GM23338 (cell line): Measurements from ENCODE around the gene AGBL5. TPM values are rescaled to one million over a fixed set of nuclear protein-coding genes. Genes with fewer than 3 reads are reported as not detected.

Experiments
- ATAC-seq: fragments of 200-7000 bp; cut with Tn5 transposase; 3 replicates; pipeline ENCODE4 v1.9.1; 2020
- DNase-seq: peaks from one replicate; pipeline ENCODE4 v3.0.0-alpha.2; 2015; ENCODE audit warnings: low spot score
- H2AFZ ChIP-seq: fragments of 200-600 bp; sonication (generic); 2 replicates; pipeline ENCODE4 v1.8.0; 2016; ENCODE audit warnings: antibody characterized with exemption, mild to moderate bottlenecking, moderate library complexity
- H3F3A ChIP-seq: fragments of 200-600 bp; sonication (generic); replicated peaks from 2 replicates; pipeline ENCODE4 v1.8.0; 2017; ENCODE audit warnings: antibody characterized with exemption, mixed run types, low read depth
- H3K27ac ChIP-seq: fragments of 200-600 bp; sonication (generic); 2 replicates; pipeline ENCODE4 v1.6.1; 2016; ENCODE audit warnings: low read depth
- H3K27me3 ChIP-seq: fragments of 200-600 bp; sonication (generic); 2 replicates; pipeline ENCODE4 v1.8.0; 2016; ENCODE audit warnings: mild to moderate bottlenecking, mixed run types, moderate library complexity; ENCODE audit not compliant: insufficient read depth
- H3K36me3 ChIP-seq: fragments of 200-600 bp; sonication (generic); 2 replicates; pipeline ENCODE4 v1.8.0; 2016; ENCODE audit warnings: mild to moderate bottlenecking; ENCODE audit not compliant: insufficient read depth
- H3K4me1 ChIP-seq: fragments of 200-600 bp; sonication (generic); 2 replicates; pipeline ENCODE4 v1.8.0; 2016; ENCODE audit warnings: mild to moderate bottlenecking, moderate library complexity; ENCODE audit not compliant: insufficient read depth
- H3K4me2 ChIP-seq: fragments of 200-600 bp; sonication (generic); 2 replicates; pipeline ENCODE4 v1.7.1; 2017; ENCODE audit warnings: mixed run types
- H3K4me3 ChIP-seq: fragments of 200-600 bp; sonication (generic); 2 replicates; pipeline ENCODE4 v1.6.1; 2016; ENCODE audit warnings: mixed run types
- H3K79me2 ChIP-seq: fragments of 200-600 bp; sonication (generic); replicated peaks from 2 replicates; pipeline ENCODE4 v1.8.0; 2017; ENCODE audit warnings: mild to moderate bottlenecking; ENCODE audit not compliant: insufficient read depth
- H3K9me2 ChIP-seq: fragments of 200-600 bp; sonication (generic); 2 replicates; pipeline ENCODE4 v1.8.0; 2017; ENCODE audit not compliant: insufficient read depth
- H4K20me1 ChIP-seq: fragments of 200-600 bp; sonication (generic); replicated peaks from 2 replicates; pipeline ENCODE4 v1.8.0; 2017; ENCODE audit warnings: mild to moderate bottlenecking; ENCODE audit not compliant: insufficient read depth
- H3K27ac Mint-ChIP-seq: 2 replicates; pipeline ENCODE4 v1.8.0; 2020; ENCODE audit warnings: inconsistent platforms, mild to moderate bottlenecking, moderate library complexity, mixed read lengths
- H3K27me3 Mint-ChIP-seq: 3 replicates; pipeline ENCODE4 v1.8.0; 2022; ENCODE audit warnings: low read depth, mild to moderate bottlenecking, moderate library complexity, mixed read lengths, inconsistent platforms; ENCODE audit not compliant: insufficient read depth, poor library complexity
- H3K36me3 Mint-ChIP-seq: 3 replicates; pipeline ENCODE4 v1.8.0; 2021; ENCODE audit warnings: low read depth, mild to moderate bottlenecking, inconsistent platforms, moderate library complexity, mixed read lengths
- H3K4me1 Mint-ChIP-seq: 3 replicates; pipeline ENCODE4 v1.8.0; 2020; ENCODE audit warnings: mild to moderate bottlenecking, inconsistent platforms, mixed read lengths
- H3K4me3 Mint-ChIP-seq: 3 replicates; pipeline ENCODE4 v1.8.0; 2021; ENCODE audit warnings: moderate library complexity, mild to moderate bottlenecking, inconsistent platforms, mixed read lengths
- H3K9me3 Mint-ChIP-seq: 3 replicates; pipeline ENCODE4 v1.8.0; 2020; ENCODE audit warnings: moderate library complexity, mild to moderate bottlenecking, inconsistent platforms, mixed read lengths
- EZH2phosphoT487 ChIP-seq: fragments of 200-600 bp; sonication (generic); IDR thresholded peaks from one replicate; pipeline ENCODE4 v1.8.1; 2018; ENCODE audit warnings: antibody characterized with exemption; ENCODE audit not compliant: unreplicated experiment
- NANOG ChIP-seq: IDR thresholded peaks from 2 replicates; pipeline ENCODE4 v1.6.1; 2016; ENCODE audit warnings: antibody characterized with exemption, borderline replicate concordance
- POLR2AphosphoS5 ChIP-seq: IDR thresholded peaks from 2 replicates; pipeline ENCODE4 v1.6.1; 2016; ENCODE audit warnings: antibody characterized with exemption, low read depth
- STAT1 ChIP-seq: IDR thresholded peaks from one replicate; pipeline ENCODE4 v1.6.1; 2016; ENCODE audit warnings: antibody characterized with exemption; ENCODE audit not compliant: unreplicated experiment
- ZNF331 ChIP-seq: fragments of 250-450 bp; sonication (Bioruptor Pico); IDR thresholded peaks from 2 replicates; pipeline ENCODE4 v1.5.0; 2020; ENCODE audit warnings: low read depth, mild to moderate bottlenecking, moderate library complexity
- polyA plus RNA-seq: library from polyadenylated mRNA; unstranded; fragments of >200 nt; fragmentation: Nextera tagmentation; extraction: Ambion mirVana; gene quantifications from 2 replicates; pipeline ENCODE4 v1.2.1, GENCODE V29; 2016
- total RNA-seq: library from RNA; depleted of rRNA; stranded (reverse); fragments of >200 nt; shearing (Covaris generic); gene quantifications from 2 replicates; pipeline ENCODE4 v1.2.3, GENCODE V29; 2014
- TF ChIP-seq, protein P1 (sequence below): fragments of 250-450 bp; sonication (Bioruptor Pico); IDR thresholded peaks from 2 replicates; pipeline ENCODE4 v1.5.0; 2020; ENCODE audit warnings: mild to moderate bottlenecking, moderate library complexity

Gene AGBL5
- total and polyA plus RNA-seq, 2 experiments from 2014 or later, result 17.9 to 31.3 TPM

DNA sequence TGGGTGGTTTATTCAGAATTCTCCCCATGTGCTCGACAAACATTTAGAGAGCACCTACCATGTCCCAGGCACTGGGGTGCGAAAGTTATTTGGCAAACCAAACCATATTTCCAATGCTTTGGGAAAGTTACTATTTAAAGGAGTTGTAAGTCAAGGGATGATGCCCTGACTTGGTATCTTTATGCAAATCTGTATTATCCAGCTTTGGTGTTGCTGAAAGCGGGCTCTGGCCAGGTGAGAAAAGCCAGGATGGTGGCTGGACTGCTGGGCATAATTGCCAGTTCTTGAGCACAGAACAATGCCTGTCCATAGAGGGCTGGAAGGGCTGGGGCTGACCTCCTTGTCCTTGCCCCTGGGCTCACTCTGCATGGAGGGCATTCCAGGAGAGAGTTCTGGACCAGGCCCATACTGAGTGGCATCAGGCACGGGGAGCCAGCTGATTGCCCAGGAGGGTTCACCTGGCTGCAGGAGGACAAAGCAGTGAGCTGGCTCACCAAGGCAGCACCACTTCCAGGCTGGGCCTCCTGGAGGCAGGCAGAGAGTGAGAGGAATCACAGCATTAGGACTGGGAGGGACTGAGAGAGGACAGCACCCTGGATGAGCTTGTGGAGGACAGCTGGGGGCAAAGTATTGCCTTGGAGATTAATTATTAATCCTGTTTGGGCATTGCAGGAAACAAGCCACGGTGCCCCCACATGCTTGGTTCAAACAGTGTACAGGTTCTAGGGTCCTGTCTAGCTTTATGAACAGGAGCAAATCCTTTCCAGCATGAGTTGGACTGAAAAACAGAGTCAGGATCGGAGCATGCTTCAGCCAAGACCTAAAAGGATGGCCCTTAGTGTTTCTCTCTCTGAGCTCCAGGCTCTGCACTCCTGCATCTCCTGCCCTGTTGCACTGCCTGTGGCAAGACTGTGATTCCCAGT is 42.2 kb downstream of the AGBL5 start (continued):
- TF ChIP-seq, protein P1, sequence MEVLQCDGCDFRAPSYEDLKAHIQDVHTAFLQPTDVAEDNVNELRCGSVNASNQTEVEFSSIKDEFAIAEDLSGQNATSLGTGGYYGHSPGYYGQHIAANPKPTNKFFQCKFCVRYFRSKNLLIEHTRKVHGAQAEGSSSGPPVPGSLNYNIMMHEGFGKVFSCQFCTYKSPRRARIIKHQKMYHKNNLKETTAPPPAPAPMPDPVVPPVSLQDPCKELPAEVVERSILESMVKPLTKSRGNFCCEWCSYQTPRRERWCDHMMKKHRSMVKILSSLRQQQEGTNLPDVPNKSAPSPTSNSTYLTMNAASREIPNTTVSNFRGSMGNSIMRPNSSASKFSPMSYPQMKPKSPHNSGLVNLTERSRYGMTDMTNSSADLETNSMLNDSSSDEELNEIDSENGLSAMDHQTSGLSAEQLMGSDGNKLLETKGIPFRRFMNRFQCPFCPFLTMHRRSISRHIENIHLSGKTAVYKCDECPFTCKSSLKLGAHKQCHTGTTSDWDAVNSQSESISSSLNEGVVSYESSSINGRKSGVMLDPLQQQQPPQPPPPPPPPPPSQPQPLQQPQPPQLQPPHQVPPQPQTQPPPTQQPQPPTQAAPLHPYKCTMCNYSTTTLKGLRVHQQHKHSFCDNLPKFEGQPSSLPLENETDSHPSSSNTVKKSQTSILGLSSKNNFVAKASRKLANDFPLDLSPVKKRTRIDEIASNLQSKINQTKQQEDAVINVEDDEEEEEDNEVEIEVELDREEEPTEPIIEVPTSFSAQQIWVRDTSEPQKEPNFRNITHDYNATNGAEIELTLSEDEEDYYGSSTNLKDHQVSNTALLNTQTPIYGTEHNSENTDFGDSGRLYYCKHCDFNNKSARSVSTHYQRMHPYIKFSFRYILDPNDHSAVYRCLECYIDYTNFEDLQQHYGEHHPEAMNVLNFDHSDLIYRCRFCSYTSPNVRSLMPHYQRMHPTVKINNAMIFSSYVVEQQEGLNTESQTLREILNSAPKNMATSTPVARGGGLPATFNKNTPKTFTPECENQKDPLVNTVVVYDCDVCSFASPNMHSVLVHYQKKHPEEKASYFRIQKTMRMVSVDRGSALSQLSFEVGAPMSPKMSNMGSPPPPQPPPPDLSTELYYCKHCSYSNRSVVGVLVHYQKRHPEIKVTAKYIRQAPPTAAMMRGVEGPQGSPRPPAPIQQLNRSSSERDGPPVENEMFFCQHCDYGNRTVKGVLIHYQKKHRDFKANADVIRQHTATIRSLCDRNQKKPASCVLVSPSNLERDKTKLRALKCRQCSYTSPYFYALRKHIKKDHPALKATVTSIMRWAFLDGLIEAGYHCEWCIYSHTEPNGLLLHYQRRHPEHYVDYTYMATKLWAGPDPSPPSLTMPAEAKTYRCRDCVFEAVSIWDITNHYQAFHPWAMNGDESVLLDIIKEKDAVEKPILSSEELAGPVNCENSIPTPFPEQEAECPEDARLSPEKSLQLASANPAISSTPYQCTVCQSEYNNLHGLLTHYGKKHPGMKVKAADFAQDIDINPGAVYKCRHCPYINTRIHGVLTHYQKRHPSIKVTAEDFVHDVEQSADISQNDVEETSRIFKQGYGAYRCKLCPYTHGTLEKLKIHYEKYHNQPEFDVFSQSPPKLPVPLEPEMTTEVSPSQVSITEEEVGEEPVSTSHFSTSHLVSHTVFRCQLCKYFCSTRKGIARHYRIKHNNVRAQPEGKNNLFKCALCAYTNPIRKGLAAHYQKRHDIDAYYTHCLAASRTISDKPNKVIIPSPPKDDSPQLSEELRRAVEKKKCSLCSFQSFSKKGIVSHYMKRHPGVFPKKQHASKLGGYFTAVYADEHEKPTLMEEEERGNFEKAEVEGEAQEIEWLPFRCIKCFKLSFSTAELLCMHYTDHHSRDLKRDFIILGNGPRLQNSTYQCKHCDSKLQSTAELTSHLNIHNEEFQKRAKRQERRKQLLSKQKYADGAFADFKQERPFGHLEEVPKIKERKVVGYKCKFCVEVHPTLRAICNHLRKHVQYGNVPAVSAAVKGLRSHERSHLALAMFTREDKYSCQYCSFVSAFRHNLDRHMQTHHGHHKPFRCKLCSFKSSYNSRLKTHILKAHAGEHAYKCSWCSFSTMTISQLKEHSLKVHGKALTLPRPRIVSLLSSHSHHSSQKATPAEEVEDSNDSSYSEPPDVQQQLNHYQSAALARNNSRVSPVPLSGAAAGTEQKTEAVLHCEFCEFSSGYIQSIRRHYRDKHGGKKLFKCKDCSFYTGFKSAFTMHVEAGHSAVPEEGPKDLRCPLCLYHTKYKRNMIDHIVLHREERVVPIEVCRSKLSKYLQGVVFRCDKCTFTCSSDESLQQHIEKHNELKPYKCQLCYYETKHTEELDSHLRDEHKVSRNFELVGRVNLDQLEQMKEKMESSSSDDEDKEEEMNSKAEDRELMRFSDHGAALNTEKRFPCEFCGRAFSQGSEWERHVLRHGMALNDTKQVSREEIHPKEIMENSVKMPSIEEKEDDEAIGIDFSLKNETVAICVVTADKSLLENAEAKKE, result no peak
- no peak for TF ChIP-seq EZH2phosphoT487

- Histone ChIP-seq H3K27me3 (no peaks in the 10 kb centered on the region), H3F3A (no peaks in the 10 kb centered on the region), H3K9me2 (no peaks in the 10 kb centered on the region), H3K4me1 (peaks cover 4% of the 10 kb centered on the region; the same call in 1 of the 2 replicates), H2AFZ (no peak overlapping the region), H3K4me2 (no peak overlapping the region), H3K79me2 (no peaks in the 10 kb centered on the region), H3K36me3 (no peaks in the 10 kb centered on the region), H3K4me3 (no peak overlapping the region), H4K20me1 (no peaks in the 10 kb centered on the region; the same call in 1 of the 2 replicates), H3K27ac (no peak overlapping the region)
- Mint-ChIP-seq H3K4me3 (no peak overlapping the region), H3K9me3 (no peaks in the 10 kb centered on the region; the same call in 2 of the 3 replicates), H3K27ac (no peak overlapping the region), H3K36me3 (no peaks in the 10 kb centered on the region; the same call in 2 of the 3 replicates), H3K4me1 (peaks cover 9% of the 10 kb centered on the region), H3K27me3 (peaks cover 19% of the 10 kb centered on the region)
- ATAC-seq (no peak), DNase-seq (no peak)
- TF ChIP-seq, protein P1, result no peak
- no peak for TF ChIP-seq STAT1
- TF ChIP-seq ZNF331 (CRISPR knock-in tag), result no peak
- no peak for TF ChIP-seq NANOG
- TF ChIP-seq POLR2AphosphoS5, result no peak
These were observed 43.0 kb downstream of the AGBL5 start for GRCh38 chr2:27094353-27094984.
